Activated CD4-positive, alpha-beta T cell treated with anti-CD3 and anti-CD28 coated beads, Interleukin-2, amount 50 U/mL, for 16 hours (primary cell): Measurements from ENCODE around the gene REL.
"Not testable (repeated sequence)": the region's sequence is repeated elsewhere in the genome, so short reads cannot be mapped to it uniquely, and the experiment has no call there.

Experiments
- DNase-seq: peaks from one replicate; pipeline ENCODE4 v3.0.0-alpha.2; 2020

REL gene

GRCh38 chr2:60868589-60869273, 12.6 kb upstream of the REL start:
- no peak for DNase-seq

GRCh38 chr2:60872510-60872928, 8.9 kb upstream of the REL start:
- peak; percentile 48 for DNase-seq

- no peak for DNase-seq
Observed at GRCh38 chr2:60873381-60873780, 8.0 kb upstream of the REL start.

GRCh38 chr2:60875520-60875919, 5.9 kb upstream of the REL start:
- no peak for DNase-seq

- no peak for DNase-seq
Observed at GRCh38 chr2:60880643-60881046, 729 bp upstream of the REL start.

GRCh38 chr2:60882971-60883753, 1.8 kb downstream of the REL start:
- DNase-seq = peak; percentile 35

GRCh38 chr2:60883896-60884295, 2.5 kb downstream of the REL start:
- no peak for DNase-seq

GRCh38 chr2:60884800-60885199, 3.4 kb downstream of the REL start:
- DNase-seq = no peak

- DNase-seq = no peak
Observed at GRCh38 chr2:60885683-60886082, 4.3 kb downstream of the REL start.

- DNase-seq = no peak
Observed at GRCh38 chr2:60886991-60887390, 5.6 kb downstream of the REL start.

- no peak for DNase-seq
Observed at GRCh38 chr2:60888853-60889252, 7.5 kb downstream of the REL start.

GRCh38 chr2:60889581-60890392, 8.4 kb downstream of the REL start:
- not testable (repeated sequence) for DNase-seq

GRCh38 chr2:60890393-60890707, 9.0 kb downstream of the REL start:
- no peak for DNase-seq

- no peak for DNase-seq
Observed at GRCh38 chr2:60891180-60891579, 9.8 kb downstream of the REL start.

GRCh38 chr2:60898567-60898966, 17.2 kb downstream of the REL start:
- no peak for DNase-seq

GRCh38 chr2:60899230-60899891, 18.0 kb downstream of the REL start:
- peak; percentile 32 for DNase-seq

GRCh38 chr2:60899892-60900249, 18.5 kb downstream of the REL start:
- no peak for DNase-seq

- not testable (repeated sequence) for DNase-seq
Observed at GRCh38 chr2:60901296-60901695, 19.9 kb downstream of the REL start.

- DNase-seq = not testable (repeated sequence)
Observed at GRCh38 chr2:60905867-60906266, 24.5 kb downstream of the REL start.

GRCh38 chr2:60906395-60906794, 25.0 kb downstream of the REL start:
- DNase-seq = no peak

- DNase-seq = no peak
Observed at GRCh38 chr2:60907329-60907728, 26.0 kb downstream of the REL start.

- DNase-seq = no peak
Observed at GRCh38 chr2:60925994-60926740, 44.8 kb downstream of the REL start.
